ENCODE data around the gene ZNF576.

DNA sequence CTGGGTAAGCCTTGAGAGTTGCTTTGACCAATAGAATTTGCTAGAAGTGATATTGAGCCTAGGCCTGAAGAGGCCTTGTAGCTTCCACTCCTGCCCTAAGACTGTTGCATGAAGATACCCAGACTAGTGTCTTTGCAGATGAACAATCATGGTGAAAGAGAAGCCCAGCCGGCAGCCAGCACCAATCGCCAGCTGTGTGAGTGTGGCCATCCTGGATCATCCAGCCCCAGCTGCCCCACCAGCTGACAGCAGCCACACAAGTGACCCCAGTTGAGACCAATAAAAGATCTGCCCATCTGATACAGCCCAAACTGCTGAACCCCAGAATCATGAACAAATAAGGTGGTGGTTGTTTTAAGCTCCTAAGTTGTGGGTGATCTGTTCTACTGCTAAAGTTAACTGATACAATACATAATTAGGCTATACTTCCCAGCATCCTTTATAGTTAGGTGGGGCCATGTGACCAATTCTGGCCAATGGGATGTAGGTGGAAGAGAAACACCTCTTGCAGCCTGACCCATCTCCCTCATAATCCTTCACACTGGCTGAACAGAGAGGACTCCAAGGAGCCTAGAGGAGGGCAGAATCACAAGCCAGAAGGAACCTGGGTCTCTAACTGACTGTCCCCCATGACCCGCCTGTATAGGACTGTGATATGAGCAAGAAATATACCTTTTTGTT lies 32.4 kb downstream of the ZNF576 start:
- TF ChIP-seq, protein P1, sequence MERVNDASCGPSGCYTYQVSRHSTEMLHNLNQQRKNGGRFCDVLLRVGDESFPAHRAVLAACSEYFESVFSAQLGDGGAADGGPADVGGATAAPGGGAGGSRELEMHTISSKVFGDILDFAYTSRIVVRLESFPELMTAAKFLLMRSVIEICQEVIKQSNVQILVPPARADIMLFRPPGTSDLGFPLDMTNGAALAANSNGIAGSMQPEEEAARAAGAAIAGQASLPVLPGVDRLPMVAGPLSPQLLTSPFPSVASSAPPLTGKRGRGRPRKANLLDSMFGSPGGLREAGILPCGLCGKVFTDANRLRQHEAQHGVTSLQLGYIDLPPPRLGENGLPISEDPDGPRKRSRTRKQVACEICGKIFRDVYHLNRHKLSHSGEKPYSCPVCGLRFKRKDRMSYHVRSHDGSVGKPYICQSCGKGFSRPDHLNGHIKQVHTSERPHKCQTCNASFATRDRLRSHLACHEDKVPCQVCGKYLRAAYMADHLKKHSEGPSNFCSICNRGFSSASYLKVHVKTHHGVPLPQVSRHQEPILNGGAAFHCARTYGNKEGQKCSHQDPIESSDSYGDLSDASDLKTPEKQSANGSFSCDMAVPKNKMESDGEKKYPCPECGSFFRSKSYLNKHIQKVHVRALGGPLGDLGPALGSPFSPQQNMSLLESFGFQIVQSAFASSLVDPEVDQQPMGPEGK (CRISPR knock-in tag; IDR thresholded peaks at IDR 0.05; ENCODE audit: borderline replicate concordance) = no peak
- TF ChIP-seq CSDC2 (CRISPR knock-in tag; IDR thresholded peaks at IDR 0.05) (no peak), ESRRG (CRISPR knock-in tag; IDR thresholded peaks at IDR 0.05) (no peak), OSR1 (CRISPR knock-in tag; IDR thresholded peaks at IDR 0.05) (no peak), GLIS3 (CRISPR knock-in tag; IDR thresholded peaks at IDR 0.05) (no peak), ZNF8 (CRISPR knock-in tag; IDR thresholded peaks at IDR 0.05) (no peak), BACH2 (CRISPR knock-in tag; IDR thresholded peaks at IDR 0.05; ENCODE audit: borderline replicate concordance) (no peak), POU6F1 (CRISPR knock-in tag; IDR thresholded peaks at IDR 0.05; ENCODE audit: borderline replicate concordance, low read depth) (no peak), ZNF70 (CRISPR knock-in tag; IDR thresholded peaks at IDR 0.05) (no peak)
- TF ChIP-seq, protein P2, sequence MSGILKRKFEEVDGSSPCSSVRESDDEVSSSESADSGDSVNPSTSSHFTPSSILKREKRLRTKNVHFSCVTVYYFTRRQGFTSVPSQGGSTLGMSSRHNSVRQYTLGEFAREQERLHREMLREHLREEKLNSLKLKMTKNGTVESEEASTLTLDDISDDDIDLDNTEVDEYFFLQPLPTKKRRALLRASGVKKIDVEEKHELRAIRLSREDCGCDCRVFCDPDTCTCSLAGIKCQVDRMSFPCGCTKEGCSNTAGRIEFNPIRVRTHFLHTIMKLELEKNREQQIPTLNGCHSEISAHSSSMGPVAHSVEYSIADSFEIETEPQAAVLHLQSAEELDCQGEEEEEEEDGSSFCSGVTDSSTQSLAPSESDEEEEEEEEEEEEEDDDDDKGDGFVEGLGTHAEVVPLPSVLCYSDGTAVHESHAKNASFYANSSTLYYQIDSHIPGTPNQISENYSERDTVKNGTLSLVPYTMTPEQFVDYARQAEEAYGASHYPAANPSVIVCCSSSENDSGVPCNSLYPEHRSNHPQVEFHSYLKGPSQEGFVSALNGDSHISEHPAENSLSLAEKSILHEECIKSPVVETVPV (CRISPR knock-in tag; IDR thresholded peaks at IDR 0.05) = no peak
- TF ChIP-seq, protein P3, sequence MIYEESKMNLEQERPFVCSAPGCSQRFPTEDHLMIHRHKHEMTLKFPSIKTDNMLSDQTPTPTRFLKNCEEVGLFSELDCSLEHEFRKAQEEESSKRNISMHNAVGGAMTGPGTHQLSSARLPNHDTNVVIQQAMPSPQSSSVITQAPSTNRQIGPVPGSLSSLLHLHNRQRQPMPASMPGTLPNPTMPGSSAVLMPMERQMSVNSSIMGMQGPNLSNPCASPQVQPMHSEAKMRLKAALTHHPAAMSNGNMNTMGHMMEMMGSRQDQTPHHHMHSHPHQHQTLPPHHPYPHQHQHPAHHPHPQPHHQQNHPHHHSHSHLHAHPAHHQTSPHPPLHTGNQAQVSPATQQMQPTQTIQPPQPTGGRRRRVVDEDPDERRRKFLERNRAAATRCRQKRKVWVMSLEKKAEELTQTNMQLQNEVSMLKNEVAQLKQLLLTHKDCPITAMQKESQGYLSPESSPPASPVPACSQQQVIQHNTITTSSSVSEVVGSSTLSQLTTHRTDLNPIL (CRISPR knock-in tag; IDR thresholded peaks at IDR 0.05; ENCODE audit: low read depth) = no peak
